ENCODE results near the gene STXBP5L.
A peak's percentile ranks its signal among the peaks of the same experiment; 100 is the strongest.
"Not testable (repeated sequence)": the region's sequence is repeated elsewhere in the genome, so short reads cannot be mapped to it uniquely, and the experiment has no call there.

The STXBP5L gene

DNA sequence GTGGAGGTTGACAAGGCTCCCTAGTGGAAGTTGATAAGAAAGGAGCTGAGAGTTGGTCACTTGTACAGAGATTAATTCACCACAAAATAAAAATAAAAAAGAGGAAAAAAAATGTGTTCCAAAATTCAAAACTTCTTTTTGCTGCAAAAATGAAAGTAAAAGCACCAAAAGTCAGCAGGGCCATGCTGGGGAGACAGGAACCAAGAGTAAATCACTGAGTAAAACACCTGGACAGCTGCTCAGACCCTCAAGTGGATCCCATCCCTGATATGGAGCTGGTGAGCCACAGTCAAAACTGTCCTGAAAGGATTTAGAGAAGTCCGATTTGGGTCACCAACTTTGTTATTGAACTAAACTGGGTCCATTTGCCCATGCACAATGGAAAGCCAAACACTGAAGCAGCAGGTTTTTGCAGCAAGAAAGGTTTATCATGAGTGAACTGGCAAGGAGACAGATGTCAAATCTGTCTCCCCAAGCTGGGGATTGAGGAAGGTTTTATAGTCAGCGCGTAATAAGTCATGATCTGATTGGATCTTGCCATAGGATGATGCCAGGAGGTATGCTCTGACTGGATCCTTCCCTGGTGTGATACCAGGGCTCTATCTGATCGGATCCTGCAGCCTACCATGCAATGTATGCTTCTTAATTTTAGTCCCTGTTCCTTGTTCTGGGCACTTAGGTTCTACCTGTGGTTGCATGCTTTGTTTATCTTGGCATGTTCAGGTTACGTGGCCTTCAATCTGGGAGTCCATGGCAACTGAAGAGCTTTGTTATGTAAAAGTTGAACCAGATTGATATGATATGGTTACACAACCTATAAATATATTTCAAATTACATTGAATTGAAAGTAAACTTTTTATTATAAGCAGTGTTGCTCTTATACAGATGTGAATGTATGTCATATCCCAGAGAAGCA lies 324.6 kb downstream of the STXBP5L start:
- DNase-seq: no peak

GRCh38 chr3:121243208-121243607 lies 335.2 kb downstream of the STXBP5L start:
- no peak for DNase-seq

DNA sequence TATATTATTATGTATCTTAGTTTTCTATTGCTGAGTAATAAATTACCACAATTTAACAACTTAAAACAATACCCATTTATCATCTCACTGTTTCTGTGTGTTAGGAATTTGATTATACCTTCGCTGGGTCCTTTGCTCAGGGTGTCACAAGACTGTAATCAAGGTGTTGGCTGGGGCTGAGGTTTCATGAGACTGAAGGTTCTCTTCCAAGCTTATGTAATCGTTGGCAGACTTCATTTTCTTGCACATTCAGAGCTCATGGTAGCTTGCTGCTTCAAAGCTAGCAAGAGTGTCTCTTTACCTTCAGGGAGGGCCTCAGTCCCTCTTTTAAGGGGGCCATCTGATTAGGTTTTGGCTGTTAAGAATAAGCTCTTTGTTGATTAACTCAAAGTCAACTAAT lies 344.7 kb downstream of the STXBP5L start:
- no peak for DNase-seq

GRCh38 chr3:121269389-121269788 lies 361.4 kb downstream of the STXBP5L start:
- DNase-seq: no peak

DNA sequence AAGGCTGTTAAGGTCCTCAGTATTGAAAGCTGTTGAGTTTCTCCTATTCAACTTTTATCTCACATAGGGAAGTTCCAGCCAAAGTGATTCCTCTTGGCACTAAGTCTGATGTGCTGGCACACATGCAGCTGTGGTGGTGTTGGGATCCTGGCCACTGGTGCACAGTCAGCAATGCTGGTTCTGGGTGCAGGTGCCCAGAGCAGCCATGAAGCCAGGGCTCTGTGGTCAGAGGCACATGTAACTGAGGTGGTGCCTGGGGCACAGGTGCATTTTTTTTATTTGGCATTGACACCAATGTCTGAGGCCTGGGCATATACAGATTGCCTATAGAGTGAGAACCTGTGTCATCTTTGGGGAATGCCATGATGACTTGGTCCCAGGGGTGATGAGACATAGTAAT lies 366.4 kb downstream of the STXBP5L start:
- DNase-seq: no peak

DNA sequence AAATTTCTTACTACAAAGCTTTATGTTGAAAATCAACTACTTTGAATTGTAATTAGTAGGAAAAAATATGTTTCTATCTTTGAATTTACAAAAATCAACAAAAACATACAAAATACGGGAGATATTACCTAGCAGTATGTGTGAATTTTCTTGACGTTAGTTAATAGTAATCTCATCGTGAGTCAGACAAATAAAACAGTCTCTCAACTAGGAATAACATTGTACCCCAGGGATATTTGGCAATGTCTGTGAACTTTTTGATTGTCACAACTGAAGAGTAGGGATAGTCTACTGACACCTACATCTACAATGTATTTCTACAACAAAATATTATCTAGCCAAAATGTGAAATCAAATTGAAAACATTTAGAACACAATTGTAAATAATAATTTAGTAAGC lies 387.4 kb downstream of the STXBP5L start:
- DNase-seq: no peak

DNA sequence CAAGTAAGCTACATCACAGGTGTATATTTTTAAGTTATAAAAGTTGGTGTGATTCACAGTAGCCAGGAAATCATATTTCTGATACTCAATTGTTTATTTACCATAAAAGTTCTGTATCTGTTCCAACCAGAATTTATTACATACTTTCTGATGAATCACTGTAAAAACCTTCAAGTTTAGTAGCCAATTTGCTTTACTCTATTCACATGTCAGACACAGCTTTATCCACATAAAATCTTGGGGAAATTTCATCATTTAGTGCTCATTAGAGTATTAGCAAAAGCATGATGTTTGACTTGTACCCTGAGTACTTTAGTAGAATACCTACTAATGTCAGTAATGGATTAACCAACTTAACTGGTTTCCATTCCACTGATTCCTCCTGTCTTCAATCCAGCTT lies 388.0 kb downstream of the STXBP5L start:
- DNase-seq: no peak

GRCh38 chr3:121324320-121324719 lies 416.3 kb downstream of the STXBP5L start:
- DNase-seq: no peak

GRCh38 chr3:121330118-121330517 lies 422.1 kb downstream of the STXBP5L start:
- no peak for DNase-seq

GRCh38 chr3:121330634-121331033 lies 422.6 kb downstream of the STXBP5L start:
- no peak for DNase-seq

- not testable (repeated sequence) for DNase-seq
Measured at GRCh38 chr3:121355960-121356359, 448.0 kb downstream of the STXBP5L start.

GRCh38 chr3:121362035-121362734 lies 454.2 kb downstream of the STXBP5L start:
- no peak for DNase-seq

DNA sequence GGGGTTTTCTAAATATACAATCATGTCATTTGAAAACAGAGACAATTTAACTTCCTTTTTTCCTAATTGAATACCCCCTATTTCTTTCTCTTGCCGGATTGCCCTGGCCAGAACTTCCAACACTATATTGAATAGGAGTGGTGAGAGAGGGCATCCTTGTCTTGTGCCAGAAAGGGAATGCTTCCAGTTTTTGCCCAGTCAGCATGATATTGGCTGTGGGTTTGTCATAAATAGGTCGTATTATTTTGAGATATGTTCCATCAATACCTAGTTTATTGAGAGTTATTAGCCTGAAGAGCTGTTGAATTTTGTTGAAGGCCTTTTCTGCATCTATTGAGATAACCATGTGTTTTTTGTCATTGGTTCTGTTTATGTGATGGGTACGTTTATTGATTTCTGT lies 480.3 kb downstream of the STXBP5L start:
- DNase-seq: not testable (repeated sequence)

- DNase-seq: not testable (repeated sequence)
Measured at GRCh38 chr3:121395967-121396366, 488.0 kb downstream of the STXBP5L start.

GRCh38 chr3:121398051-121398450 lies 490.0 kb downstream of the STXBP5L start:
- not testable (repeated sequence) for DNase-seq

DNA sequence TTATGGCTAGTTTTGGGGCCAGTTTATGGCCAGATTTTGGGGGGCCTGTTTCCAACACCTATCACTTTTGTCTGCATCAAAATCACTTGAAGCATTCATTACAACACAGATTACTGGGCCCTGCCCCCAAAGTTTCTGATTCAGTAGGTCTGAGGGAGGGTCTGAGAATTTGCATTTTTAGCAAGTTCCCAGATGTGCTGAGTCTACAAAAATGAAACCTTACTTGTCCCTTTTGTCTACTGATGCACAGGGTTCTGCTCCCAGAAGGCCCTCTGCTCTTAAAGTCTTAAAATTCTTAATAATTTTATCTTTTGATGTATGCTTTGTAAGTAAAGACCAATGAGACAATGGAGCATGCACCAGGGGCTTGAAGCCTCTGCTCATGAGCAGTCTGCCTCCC lies 491.8 kb downstream of the STXBP5L start:
- DNase-seq: no peak

GRCh38 chr3:121405631-121406030 lies 497.6 kb downstream of the STXBP5L start:
- no peak for DNase-seq

GRCh38 chr3:121411523-121411922 lies 503.5 kb downstream of the STXBP5L start:
- no peak for DNase-seq

DNA sequence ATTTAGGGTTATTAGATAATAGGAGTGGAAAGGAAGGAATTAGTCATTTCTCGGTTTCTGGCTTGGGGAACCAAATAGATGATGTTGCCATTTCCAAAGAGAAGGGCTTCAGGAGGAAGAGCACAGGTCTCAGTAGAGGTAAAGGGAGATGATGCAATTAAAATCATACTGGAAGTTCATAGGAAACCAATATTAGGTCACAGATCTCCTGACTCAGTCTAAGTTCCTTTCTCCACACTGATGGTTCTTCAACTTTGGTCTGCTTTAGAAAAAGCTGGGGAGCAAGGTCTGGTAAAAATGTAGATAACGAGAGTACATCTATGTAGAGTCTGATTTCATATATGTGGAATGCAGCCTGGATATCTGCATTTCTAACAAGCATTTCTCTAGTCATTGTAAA lies 506.9 kb downstream of the STXBP5L start:
- DNase-seq: no peak

DNA sequence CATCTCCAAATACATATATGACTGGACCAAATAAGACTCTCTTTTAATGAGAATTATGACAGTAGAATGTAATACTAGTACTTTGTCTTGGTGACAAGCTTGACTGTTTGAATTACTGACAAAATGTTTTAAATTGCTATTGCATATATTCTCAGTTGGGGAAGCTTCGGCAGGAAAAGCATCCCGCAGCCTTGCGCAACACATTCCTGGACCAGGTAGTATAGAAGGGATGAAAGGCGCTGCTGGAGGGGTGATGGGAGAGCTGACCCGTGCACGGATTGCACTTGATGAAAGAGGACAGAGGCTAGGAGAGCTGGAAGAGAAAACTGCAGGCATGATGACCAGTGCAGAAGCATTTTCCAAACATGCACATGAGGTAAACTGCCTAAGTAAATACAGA lies 510.2 kb downstream of the STXBP5L start:
- no peak for DNase-seq

- no peak for DNase-seq
Measured at GRCh38 chr3:121424549-121424948, 516.5 kb downstream of the STXBP5L start.

DNA sequence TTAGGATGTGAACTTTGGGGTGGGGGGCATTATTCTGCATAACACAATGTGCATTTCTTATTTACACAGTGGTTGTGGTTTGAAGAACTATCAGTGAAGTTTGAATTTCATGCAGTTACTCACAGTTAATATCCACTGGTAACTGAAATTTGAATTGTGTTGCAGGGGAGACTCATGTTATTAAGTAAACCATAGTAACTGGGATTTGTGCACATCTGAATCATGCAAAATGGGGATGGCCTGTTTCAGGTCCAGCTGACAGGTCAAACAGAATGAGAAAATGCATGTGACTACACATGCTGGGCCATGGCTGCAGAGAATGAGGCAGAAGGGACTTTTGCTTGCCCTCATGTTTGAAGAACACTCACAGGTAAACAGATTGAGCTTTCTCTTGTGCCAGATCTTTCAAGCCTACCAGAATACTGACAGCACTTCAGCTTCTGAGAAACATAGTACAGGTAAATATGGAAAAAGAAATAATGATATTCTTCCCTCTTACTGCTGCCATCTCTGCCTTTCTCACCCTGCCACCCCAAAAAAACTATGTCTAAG lies 522.7 kb downstream of the STXBP5L start:
- no peak for DNase-seq

DNA sequence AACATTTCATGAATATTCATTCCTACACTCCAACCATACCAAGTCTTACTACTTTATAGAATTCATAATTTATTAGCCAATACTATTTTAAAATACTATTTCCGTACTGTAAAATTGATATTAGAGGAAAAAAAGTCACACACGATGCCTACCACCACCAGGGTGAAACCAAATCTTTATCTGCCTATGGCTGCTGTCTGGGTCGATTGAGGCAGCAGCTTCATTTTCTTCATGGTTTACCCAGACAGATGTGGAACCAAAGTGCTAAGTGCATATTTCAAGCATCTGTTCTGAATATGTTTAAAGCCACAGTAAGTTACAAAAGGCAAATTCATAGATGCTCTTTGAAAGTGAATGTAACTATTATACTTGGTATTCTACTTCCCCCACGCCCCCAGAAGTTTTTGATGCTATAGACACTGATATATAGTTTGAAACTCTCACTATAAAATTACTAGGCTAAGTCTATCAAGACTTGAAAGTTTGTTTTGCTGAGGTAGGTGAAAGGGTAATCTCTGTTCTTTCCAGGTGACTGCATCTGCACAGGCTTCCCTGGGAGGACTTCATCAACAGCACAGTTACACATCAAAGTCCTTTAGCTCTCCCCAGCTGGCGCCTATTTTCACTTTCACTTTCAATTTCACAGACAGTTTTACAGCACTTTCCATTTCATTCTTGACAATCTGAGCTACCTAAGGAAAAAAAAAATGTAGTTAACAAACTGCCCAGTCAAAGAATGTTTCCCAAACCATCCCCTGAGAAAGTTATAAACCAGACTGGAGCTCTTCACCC lies 523.9 kb downstream of the STXBP5L start:
- DNase-seq: peak; percentile 37

All from activated T-cell treated with anti-CD3 and anti-CD28 coated beads for 4 hours (primary cell).